Breast epithelium (tissue), 3 donors: ENCODE measurements around the gene SIVA1.

ENCODE experiments used
- POLR2A ChIP-seq: fragments of 450-650 bp; IDR thresholded peaks from one replicate; pipeline ENCODE4 v1.6.1; 2016; ENCODE audit warnings: antibody characterized with exemption, mild to moderate bottlenecking, moderate library complexity
- POLR2AphosphoS5 ChIP-seq, 3 donors: sonication (generic); formaldehyde crosslinking; IDR thresholded peaks; one replicate each; pipeline ENCODE4 v1.6.1; 2017; ENCODE audit warnings: antibody characterized with exemption in 3 of 3
- TF ChIP-seq, protein P1 (sequence below), 3 donors: fragments of 450-650 bp; IDR thresholded peaks; one replicate each; pipeline ENCODE4 v1.5.1; 2016 to 2017; ENCODE audit warnings: antibody characterized with exemption in 3 of 3, mild to moderate bottlenecking in 3 of 3, moderate library complexity in 3 of 3

DNA sequence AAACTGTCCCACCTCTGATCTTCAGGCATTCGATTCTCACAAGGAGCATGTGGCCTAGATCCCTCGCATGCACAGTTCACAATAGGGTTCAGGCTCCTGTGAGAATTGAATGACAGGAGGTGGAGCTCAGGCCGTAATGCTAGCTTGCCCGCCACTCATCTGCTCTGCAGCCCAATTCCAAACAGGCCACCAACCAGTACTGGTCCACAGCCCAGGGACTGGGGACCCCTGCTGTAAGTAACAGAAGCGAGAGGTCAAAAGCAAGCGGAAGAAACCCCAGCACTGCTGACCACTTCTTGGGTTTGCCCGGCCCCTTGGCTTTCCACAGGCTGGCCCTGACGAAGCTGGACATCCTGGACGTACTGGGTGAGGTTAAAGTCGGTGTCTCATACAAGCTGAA is 8.5 kb upstream of the SIVA1 start:
- no peak for TF ChIP-seq POLR2A
- TF ChIP-seq, protein P1, sequence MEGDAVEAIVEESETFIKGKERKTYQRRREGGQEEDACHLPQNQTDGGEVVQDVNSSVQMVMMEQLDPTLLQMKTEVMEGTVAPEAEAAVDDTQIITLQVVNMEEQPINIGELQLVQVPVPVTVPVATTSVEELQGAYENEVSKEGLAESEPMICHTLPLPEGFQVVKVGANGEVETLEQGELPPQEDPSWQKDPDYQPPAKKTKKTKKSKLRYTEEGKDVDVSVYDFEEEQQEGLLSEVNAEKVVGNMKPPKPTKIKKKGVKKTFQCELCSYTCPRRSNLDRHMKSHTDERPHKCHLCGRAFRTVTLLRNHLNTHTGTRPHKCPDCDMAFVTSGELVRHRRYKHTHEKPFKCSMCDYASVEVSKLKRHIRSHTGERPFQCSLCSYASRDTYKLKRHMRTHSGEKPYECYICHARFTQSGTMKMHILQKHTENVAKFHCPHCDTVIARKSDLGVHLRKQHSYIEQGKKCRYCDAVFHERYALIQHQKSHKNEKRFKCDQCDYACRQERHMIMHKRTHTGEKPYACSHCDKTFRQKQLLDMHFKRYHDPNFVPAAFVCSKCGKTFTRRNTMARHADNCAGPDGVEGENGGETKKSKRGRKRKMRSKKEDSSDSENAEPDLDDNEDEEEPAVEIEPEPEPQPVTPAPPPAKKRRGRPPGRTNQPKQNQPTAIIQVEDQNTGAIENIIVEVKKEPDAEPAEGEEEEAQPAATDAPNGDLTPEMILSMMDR (IDR thresholded peaks at IDR 0.05), result no peak
- TF ChIP-seq POLR2AphosphoS5 (IDR thresholded peaks at IDR 0.05), result no peak
